WTC11 (cell line): ENCODE results near the gene ODAD3. TPM values are rescaled to one million over a fixed set of nuclear protein-coding genes. Genes with fewer than 3 reads are reported as not detected.

Source experiments
- ATAC-seq: fragments of 200-7000 bp; cut with Tn5 transposase; 2 replicates; pipeline ENCODE4 v1.10.0; 2021; ENCODE audit warnings: mild to moderate bottlenecking, moderate library complexity
- CTCF ChIA-PET: fragments of 300-600 bp; sonication (Branson Sonifier 250); formaldehyde crosslinking; loops from one replicate; lab custom pipeline; 2021; ENCODE audit warnings: antibody characterized with exemption; lab: Charles Lee
- POLR2A ChIA-PET: fragments of 350-600 bp; sonication (Branson Sonifier 250); formaldehyde crosslinking; loops from one replicate; lab custom pipeline; 2021; ENCODE audit warnings: antibody characterized with exemption; lab: Charles Lee
- DNase-seq: peaks from one replicate; pipeline ENCODE4 v3.0.0; 2021; ENCODE audit warnings: low spot score
- H3K27ac Mint-ChIP-seq: 2 replicates; pipeline ENCODE4 v1.8.0; 2021; ENCODE audit warnings: mixed read lengths
- H3K27me3 Mint-ChIP-seq: 2 replicates; pipeline ENCODE4 v1.8.0; 2021; ENCODE audit warnings: low read depth, mild to moderate bottlenecking, moderate library complexity, mixed read lengths
- H3K36me3 Mint-ChIP-seq: 2 replicates; pipeline ENCODE4 v1.8.0; 2021; ENCODE audit warnings: mixed read lengths
- H3K4me1 Mint-ChIP-seq: 2 replicates; pipeline ENCODE4 v1.8.0; 2022; ENCODE audit warnings: mixed read lengths
- H3K4me3 Mint-ChIP-seq: 2 replicates; pipeline ENCODE4 v1.8.0; 2021; ENCODE audit warnings: mild to moderate bottlenecking, moderate library complexity, mixed read lengths
- H3K9me3 Mint-ChIP-seq: 2 replicates; pipeline ENCODE4 v1.8.0; 2021; ENCODE audit warnings: mixed read lengths
- ELF4 ChIP-seq: sonication (generic); formaldehyde crosslinking; IDR thresholded peaks from 2 replicates; pipeline ENCODE4 v1.8.1; 2022; ENCODE audit warnings: low read depth, mild to moderate bottlenecking, moderate library complexity, missing genetic modification reagents
- FOXP1 ChIP-seq: sonication (generic); formaldehyde crosslinking; IDR thresholded peaks from 2 replicates; pipeline ENCODE4 v1.8.0; 2022; ENCODE audit warnings: missing genetic modification reagents, mild to moderate bottlenecking, moderate library complexity, borderline replicate concordance
- IRF2 ChIP-seq: sonication (generic); formaldehyde crosslinking; IDR thresholded peaks from 2 replicates; pipeline ENCODE4 v1.8.0; 2022; ENCODE audit warnings: low read depth, missing genetic modification reagents, borderline replicate concordance
- NFE2L1 ChIP-seq: sonication (generic); formaldehyde crosslinking; IDR thresholded peaks from 2 replicates; pipeline ENCODE4 v1.8.1; 2023; ENCODE audit warnings: missing genetic modification reagents
- RELA ChIP-seq: sonication (generic); formaldehyde crosslinking; IDR thresholded peaks from 2 replicates; pipeline ENCODE4 v1.8.1; 2022; ENCODE audit warnings: missing genetic modification reagents, mild to moderate bottlenecking, borderline replicate concordance
- TEAD1 ChIP-seq: sonication (generic); formaldehyde crosslinking; IDR thresholded peaks from 2 replicates; pipeline ENCODE4 v1.8.0; 2022; ENCODE audit warnings: mild to moderate bottlenecking, missing genetic modification reagents
- ZNF138 ChIP-seq: sonication (generic); formaldehyde crosslinking; conservative IDR thresholded peaks from 2 replicates; pipeline ENCODE4 v1.8.1; 2022; ENCODE audit warnings: mild to moderate bottlenecking, moderate library complexity, missing genetic modification reagents
- ZNF263 ChIP-seq: sonication (generic); formaldehyde crosslinking; IDR thresholded peaks from 2 replicates; pipeline ENCODE4 v1.8.1; 2022; ENCODE audit warnings: low read depth, mild to moderate bottlenecking, moderate library complexity, missing genetic modification reagents
- ZNF671 ChIP-seq: fragments of 250-450 bp; sonication (Bioruptor Pico); IDR thresholded peaks from 2 replicates; pipeline ENCODE4 v1.8.0; 2021; ENCODE audit warnings: mild to moderate bottlenecking
- total RNA-seq: library from RNA; stranded (reverse); gene quantifications from 3 replicates; pipeline ENCODE4 v1.2.3, GENCODE V29; 2021
- TF ChIP-seq, protein P1 (sequence below): sonication (generic); formaldehyde crosslinking; IDR thresholded peaks from 2 replicates; pipeline ENCODE4 v1.8.0; 2022; ENCODE audit warnings: missing genetic modification reagents
- TF ChIP-seq, protein P2 (sequence below): sonication (generic); formaldehyde crosslinking; conservative IDR thresholded peaks from 2 replicates; pipeline ENCODE4 v1.8.1; 2023; ENCODE audit warnings: mild to moderate bottlenecking, low read depth, missing genetic modification reagents, moderate library complexity
- TF ChIP-seq, protein P3 (sequence below): sonication (generic); formaldehyde crosslinking; IDR thresholded peaks from 2 replicates; pipeline ENCODE4 v1.8.1; 2022; ENCODE audit warnings: low read depth, missing genetic modification reagents, borderline replicate concordance
- TF ChIP-seq, protein P4 (sequence below): sonication (generic); formaldehyde crosslinking; IDR thresholded peaks from 2 replicates; pipeline ENCODE4 v1.8.0; 2023; ENCODE audit warnings: missing genetic modification reagents
- TF ChIP-seq, protein P5 (sequence below): sonication (generic); formaldehyde crosslinking; IDR thresholded peaks from 2 replicates; pipeline ENCODE4 v1.8.0; 2022; ENCODE audit warnings: mild to moderate bottlenecking, missing genetic modification reagents
- TF ChIP-seq, protein P6 (sequence below): fragments of 250-450 bp; sonication (Bioruptor Pico); IDR thresholded peaks from 2 replicates; pipeline ENCODE4 v1.9.0; 2021; ENCODE audit warnings: mild to moderate bottlenecking
- TF ChIP-seq, protein P7 (sequence below): sonication (generic); formaldehyde crosslinking; IDR thresholded peaks from 2 replicates; pipeline ENCODE4 v1.8.0; 2022; ENCODE audit warnings: mild to moderate bottlenecking, missing genetic modification reagents
- TF ChIP-seq, protein P8 (sequence below): fragments of 250-450 bp; sonication (Bioruptor Pico); IDR thresholded peaks from 2 replicates; pipeline ENCODE4 v1.9.0; 2021; ENCODE audit warnings: moderate library complexity, mild to moderate bottlenecking, inconsistent platforms, borderline replicate concordance

Gene ODAD3
- total RNA-seq, 1 experiment from 2014 or later, result 4.1 TPM

DNA sequence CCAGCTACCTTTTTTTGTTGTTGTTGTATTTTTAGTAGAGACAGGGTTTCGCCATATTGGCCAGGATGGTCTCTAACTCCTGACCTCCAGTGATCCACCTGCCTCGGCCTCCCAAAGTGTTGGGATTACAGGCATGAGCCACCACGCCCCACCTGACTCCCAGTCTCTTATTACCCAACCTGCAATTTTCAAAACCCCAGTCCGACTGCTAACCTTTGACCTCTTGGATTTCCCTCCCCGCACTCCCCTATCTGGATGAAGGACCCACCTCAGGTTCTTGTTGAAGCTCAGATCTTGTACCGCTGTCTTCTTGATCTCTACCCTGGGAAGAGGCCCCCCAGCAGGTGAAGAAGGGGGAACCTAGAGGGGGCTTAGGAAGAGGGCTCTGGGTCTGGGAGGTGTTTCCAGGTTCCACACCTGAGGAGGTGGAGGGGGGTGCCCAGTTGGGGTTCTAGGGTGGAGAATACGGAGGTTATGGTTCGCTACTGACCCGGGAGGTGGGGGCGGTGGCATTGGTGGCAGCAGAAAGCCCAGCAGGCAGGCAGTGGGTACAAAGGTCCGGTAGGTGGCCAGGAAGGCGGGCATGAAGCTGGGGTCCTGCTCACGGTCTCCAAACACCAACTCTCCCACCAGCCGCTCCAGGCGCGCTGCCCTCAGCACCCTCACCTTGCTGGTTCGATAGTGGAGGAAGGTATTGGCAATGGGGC, 18.4 kb downstream of the ODAD3 start (continued):
- TF ChIP-seq, protein P1, sequence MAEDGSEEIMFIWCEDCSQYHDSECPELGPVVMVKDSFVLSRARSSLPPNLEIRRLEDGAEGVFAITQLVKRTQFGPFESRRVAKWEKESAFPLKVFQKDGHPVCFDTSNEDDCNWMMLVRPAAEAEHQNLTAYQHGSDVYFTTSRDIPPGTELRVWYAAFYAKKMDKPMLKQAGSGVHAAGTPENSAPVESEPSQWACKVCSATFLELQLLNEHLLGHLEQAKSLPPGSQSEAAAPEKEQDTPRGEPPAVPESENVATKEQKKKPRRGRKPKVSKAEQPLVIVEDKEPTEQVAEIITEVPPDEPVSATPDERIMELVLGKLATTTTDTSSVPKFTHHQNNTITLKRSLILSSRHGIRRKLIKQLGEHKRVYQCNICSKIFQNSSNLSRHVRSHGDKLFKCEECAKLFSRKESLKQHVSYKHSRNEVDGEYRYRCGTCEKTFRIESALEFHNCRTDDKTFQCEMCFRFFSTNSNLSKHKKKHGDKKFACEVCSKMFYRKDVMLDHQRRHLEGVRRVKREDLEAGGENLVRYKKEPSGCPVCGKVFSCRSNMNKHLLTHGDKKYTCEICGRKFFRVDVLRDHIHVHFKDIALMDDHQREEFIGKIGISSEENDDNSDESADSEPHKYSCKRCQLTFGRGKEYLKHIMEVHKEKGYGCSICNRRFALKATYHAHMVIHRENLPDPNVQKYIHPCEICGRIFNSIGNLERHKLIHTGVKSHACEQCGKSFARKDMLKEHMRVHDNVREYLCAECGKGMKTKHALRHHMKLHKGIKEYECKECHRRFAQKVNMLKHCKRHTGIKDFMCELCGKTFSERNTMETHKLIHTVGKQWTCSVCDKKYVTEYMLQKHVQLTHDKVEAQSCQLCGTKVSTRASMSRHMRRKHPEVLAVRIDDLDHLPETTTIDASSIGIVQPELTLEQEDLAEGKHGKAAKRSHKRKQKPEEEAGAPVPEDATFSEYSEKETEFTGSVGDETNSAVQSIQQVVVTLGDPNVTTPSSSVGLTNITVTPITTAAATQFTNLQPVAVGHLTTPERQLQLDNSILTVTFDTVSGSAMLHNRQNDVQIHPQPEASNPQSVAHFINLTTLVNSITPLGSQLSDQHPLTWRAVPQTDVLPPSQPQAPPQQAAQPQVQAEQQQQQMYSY (CRISPR knock-in tag), result no peak
- no peak for TF ChIP-seq TEAD1

DNA sequence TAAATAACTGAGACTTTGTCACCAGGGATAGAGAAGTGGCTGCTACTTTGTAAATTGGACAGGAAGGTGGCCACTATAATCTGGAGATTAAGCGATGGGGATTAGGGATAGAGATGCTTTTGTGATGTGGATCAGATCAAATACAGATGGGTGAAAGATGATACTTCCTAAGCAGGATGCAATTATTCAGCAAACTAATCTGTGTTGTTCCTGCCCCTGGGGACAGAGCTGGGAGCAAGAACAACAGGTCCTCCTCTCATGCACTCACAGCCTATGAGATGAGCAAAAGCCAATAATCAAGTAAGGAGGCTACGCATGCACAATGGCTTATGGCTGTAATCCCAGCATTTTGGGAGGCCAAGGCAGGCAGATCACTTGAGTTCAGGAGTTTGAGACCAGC, 20.4 kb downstream of the ODAD3 start:
- ATAC-seq (no peak), DNase-seq (no peak)
- Mint-ChIP-seq H3K4me1 (peaks cover 9% of the 10 kb centered on the region), H3K4me3 (no peak overlapping the region), H3K36me3 (peaks cover 24% of the 10 kb centered on the region), H3K27ac (no peak overlapping the region), H3K9me3 (no peaks in the 10 kb centered on the region), H3K27me3 (peaks cover 5% of the 10 kb centered on the region)
- ChIA-PET POLR2A (no interaction called here), CTCF (interaction anchor here (1.2 to 1.9 kb wide), 3 partner anchors 31 to 68 kb away, joined by 3 to 11 read pairs (median 8); no protein-coding TSS in a partner anchor)
- TF ChIP-seq, protein P2, sequence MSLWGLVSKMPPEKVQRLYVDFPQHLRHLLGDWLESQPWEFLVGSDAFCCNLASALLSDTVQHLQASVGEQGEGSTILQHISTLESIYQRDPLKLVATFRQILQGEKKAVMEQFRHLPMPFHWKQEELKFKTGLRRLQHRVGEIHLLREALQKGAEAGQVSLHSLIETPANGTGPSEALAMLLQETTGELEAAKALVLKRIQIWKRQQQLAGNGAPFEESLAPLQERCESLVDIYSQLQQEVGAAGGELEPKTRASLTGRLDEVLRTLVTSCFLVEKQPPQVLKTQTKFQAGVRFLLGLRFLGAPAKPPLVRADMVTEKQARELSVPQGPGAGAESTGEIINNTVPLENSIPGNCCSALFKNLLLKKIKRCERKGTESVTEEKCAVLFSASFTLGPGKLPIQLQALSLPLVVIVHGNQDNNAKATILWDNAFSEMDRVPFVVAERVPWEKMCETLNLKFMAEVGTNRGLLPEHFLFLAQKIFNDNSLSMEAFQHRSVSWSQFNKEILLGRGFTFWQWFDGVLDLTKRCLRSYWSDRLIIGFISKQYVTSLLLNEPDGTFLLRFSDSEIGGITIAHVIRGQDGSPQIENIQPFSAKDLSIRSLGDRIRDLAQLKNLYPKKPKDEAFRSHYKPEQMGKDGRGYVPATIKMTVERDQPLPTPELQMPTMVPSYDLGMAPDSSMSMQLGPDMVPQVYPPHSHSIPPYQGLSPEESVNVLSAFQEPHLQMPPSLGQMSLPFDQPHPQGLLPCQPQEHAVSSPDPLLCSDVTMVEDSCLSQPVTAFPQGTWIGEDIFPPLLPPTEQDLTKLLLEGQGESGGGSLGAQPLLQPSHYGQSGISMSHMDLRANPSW (CRISPR knock-in tag), result no peak
- TF ChIP-seq IRF2 (CRISPR knock-in tag) (no peak), ZNF138 (CRISPR knock-in tag) (no peak)

DNA sequence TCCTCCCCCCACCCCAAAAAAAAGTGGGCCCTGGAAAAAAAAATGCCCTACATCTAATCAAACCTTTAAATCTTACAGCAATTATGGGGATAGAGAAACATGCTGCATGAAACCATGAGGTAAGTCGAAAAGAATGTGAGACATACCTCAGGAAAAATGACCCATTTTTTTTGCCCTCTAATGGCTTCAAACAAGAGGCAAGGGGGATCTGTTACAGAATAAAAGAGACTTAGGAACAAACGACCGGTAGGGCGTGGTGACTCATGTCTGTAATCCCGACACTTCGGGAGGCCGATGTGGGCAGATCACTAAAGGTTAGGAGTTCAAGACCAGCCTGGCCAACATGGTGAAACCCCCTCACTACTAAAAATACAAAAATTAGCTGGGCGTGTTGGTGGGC, 24.2 kb downstream of the ODAD3 start:
- ChIA-PET POLR2A (no interaction called here), CTCF (interaction anchor here (0.9 kb wide), 1 partner anchor 29 kb away, joined by 5 read pairs; no protein-coding TSS in a partner anchor)
- Mint-ChIP-seq H3K4me1 (no peaks in the 10 kb centered on the region), H3K27ac (no peak overlapping the region), H3K9me3 (no peaks in the 10 kb centered on the region), H3K27me3 (no peaks in the 10 kb centered on the region), H3K4me3 (no peak overlapping the region), H3K36me3 (peaks cover 35% of the 10 kb centered on the region)
- ATAC-seq, result no peak
- DNase-seq, result no peak
- TF ChIP-seq ELF4 (CRISPR knock-in tag) (no peak), NFE2L1 (CRISPR knock-in tag) (no peak), ZNF263 (CRISPR knock-in tag) (no peak), TEAD1 (no peak), FOXP1 (CRISPR knock-in tag) (no peak), RELA (CRISPR knock-in tag) (no peak), ZNF671 (no peak)
- TF ChIP-seq, protein P3, sequence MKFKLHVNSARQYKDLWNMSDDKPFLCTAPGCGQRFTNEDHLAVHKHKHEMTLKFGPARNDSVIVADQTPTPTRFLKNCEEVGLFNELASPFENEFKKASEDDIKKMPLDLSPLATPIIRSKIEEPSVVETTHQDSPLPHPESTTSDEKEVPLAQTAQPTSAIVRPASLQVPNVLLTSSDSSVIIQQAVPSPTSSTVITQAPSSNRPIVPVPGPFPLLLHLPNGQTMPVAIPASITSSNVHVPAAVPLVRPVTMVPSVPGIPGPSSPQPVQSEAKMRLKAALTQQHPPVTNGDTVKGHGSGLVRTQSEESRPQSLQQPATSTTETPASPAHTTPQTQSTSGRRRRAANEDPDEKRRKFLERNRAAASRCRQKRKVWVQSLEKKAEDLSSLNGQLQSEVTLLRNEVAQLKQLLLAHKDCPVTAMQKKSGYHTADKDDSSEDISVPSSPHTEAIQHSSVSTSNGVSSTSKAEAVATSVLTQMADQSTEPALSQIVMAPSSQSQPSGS (CRISPR knock-in tag), result no peak
- TF ChIP-seq, protein P4, sequence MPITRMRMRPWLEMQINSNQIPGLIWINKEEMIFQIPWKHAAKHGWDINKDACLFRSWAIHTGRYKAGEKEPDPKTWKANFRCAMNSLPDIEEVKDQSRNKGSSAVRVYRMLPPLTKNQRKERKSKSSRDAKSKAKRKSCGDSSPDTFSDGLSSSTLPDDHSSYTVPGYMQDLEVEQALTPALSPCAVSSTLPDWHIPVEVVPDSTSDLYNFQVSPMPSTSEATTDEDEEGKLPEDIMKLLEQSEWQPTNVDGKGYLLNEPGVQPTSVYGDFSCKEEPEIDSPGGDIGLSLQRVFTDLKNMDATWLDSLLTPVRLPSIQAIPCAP (CRISPR knock-in tag), result no peak
- TF ChIP-seq, protein P5, sequence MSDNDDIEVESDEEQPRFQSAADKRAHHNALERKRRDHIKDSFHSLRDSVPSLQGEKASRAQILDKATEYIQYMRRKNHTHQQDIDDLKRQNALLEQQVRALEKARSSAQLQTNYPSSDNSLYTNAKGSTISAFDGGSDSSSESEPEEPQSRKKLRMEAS (CRISPR knock-in tag), result no peak
- TF ChIP-seq, protein P6, sequence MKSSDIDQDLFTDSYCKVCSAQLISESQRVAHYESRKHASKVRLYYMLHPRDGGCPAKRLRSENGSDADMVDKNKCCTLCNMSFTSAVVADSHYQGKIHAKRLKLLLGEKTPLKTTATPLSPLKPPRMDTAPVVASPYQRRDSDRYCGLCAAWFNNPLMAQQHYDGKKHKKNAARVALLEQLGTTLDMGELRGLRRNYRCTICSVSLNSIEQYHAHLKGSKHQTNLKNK (CRISPR knock-in tag), result no peak
- TF ChIP-seq, protein P7, sequence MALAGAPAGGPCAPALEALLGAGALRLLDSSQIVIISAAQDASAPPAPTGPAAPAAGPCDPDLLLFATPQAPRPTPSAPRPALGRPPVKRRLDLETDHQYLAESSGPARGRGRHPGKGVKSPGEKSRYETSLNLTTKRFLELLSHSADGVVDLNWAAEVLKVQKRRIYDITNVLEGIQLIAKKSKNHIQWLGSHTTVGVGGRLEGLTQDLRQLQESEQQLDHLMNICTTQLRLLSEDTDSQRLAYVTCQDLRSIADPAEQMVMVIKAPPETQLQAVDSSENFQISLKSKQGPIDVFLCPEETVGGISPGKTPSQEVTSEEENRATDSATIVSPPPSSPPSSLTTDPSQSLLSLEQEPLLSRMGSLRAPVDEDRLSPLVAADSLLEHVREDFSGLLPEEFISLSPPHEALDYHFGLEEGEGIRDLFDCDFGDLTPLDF (CRISPR knock-in tag), result no peak
- TF ChIP-seq, protein P8, sequence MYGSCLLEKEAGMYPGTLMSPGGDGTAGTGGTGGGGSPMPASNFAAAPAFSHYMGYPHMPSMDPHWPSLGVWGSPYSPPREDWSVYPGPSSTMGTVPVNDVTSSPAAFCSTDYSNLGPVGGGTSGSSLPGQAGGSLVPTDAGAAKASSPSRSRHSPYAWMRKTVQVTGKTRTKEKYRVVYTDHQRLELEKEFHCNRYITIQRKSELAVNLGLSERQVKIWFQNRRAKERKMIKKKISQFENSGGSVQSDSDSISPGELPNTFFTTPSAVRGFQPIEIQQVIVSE (CRISPR knock-in tag), result no peak
